GM12878 (cell line): ENCODE results near the gene TSC22D4. TPM values are rescaled to one million over a fixed set of nuclear protein-coding genes. Genes with fewer than 3 reads are reported as not detected.

Experiments
- ATAC-seq: fragments of 200-7000 bp; cut with Tn5 transposase; 3 replicates; pipeline ENCODE4 v1.9.1; 2020; ENCODE audit warnings: mild to moderate bottlenecking, moderate library complexity
- BruUV-seq: library from RNA; stranded (reverse); fragments of 400-500 nt; replicated peaks from 2 replicates; lab custom pipeline; 2021; lab: Mats Ljungman, UMichigan
- CTCF ChIA-PET: fragments of 300-600 bp; sonication (Branson Sonifier 250); formaldehyde crosslinking; extraction: SDS; loops from one replicate; lab custom pipeline; 2021; ENCODE audit warnings: inconsistent platforms; lab: Yijun Ruan, JAX
- POLR2A ChIA-PET: fragments of 350-600 bp; formaldehyde crosslinking; extraction: SDS; loops from one replicate; lab custom pipeline; 2021; ENCODE audit warnings: inconsistent platforms; lab: Charles Lee
- RAD21 ChIA-PET: fragments of 300-600 bp; sonication (Branson Sonifier 250); formaldehyde crosslinking; loops from one replicate; lab custom pipeline; 2023; ENCODE audit warnings: antibody characterized with exemption; ENCODE audit not compliant: unreplicated experiment; lab: Charles Lee
- SMC1A ChIA-PET: fragments of 300-600 bp; sonication (Branson Sonifier 250); formaldehyde crosslinking; loops from one replicate; lab custom pipeline; 2023; ENCODE audit not compliant: unreplicated experiment, uncharacterized antibody; lab: Charles Lee
- DNase-seq: peaks from one replicate; pipeline ENCODE4 v3.0.0-alpha.2; 2011; ENCODE audit warnings: low read depth, low spot score
- FAIRE-seq: peaks from 3 replicates; lab custom pipeline; 2011; peaks lifted over from hg19 to GRCh38; lab: Jason Lieb, UNC
- H2AFZ ChIP-seq: 2 replicates; pipeline ENCODE4 v1.6.0; 2011; ENCODE audit warnings: low read depth, low read length, control low read depth; ENCODE audit not compliant: control insufficient read depth
- H3K27ac ChIP-seq: 2 replicates; pipeline ENCODE4 v1.5.1; 2011; ENCODE audit warnings: control low read depth; ENCODE audit not compliant: control insufficient read depth, insufficient read depth
- H3K27me3 ChIP-seq, 2 experiments: replicated peaks in 1 of 2; 2 replicates each; pipeline versions ENCODE4 v1.6.0 to v1.6.1; 2011; ENCODE audit warnings: low read length in 1 of 2; ENCODE audit not compliant: control insufficient read depth in 2 of 2, insufficient read depth in 2 of 2
- H3K36me3 ChIP-seq, 2 experiments: 2 replicates each; pipeline ENCODE4 v1.5.1; 2011; ENCODE audit warnings: low read length in 1 of 2; ENCODE audit not compliant: control insufficient read depth in 2 of 2, insufficient read depth in 2 of 2
- H3K4me1 ChIP-seq: 2 replicates; pipeline ENCODE4 v1.6.1; 2011; ENCODE audit warnings: mild to moderate bottlenecking, low read length, moderate library complexity, mixed read lengths; ENCODE audit not compliant: control insufficient read depth, insufficient read depth
- H3K4me2 ChIP-seq: 2 replicates; pipeline ENCODE4 v1.6.0; 2011; ENCODE audit warnings: control low read depth; ENCODE audit not compliant: control insufficient read depth, insufficient read depth
- H3K4me3 ChIP-seq: fragments of 200-600 bp; sonication (generic); 2 replicates; pipeline ENCODE4 v1.5.1; 2016
- H3K79me2 ChIP-seq: 2 replicates; pipeline ENCODE4 v1.6.0; 2011; ENCODE audit warnings: low read length; ENCODE audit not compliant: control insufficient read depth, insufficient read depth
- H3K9ac ChIP-seq: 2 replicates; pipeline ENCODE4 v1.8.0; 2011; ENCODE audit warnings: low read length, control low read depth, mixed read lengths; ENCODE audit not compliant: control insufficient read depth, insufficient read depth
- H3K9me3 ChIP-seq: replicated peaks from 3 replicates; pipeline ENCODE4 v1.5.1; 2011; ENCODE audit warnings: mild to moderate bottlenecking, low read length; ENCODE audit not compliant: control insufficient read depth, insufficient read depth
- H4K20me1 ChIP-seq: 2 replicates; pipeline ENCODE4 v1.6.0; 2011; ENCODE audit not compliant: control insufficient read depth, insufficient read depth
- ATF3 ChIP-seq: IDR thresholded peaks from 2 replicates; pipeline ENCODE4 v1.6.1; 2011; ENCODE audit warnings: low read depth, mild to moderate bottlenecking, low read length, moderate library complexity, borderline replicate concordance; ENCODE audit errors: extremely low read depth
- E2F8 ChIP-seq: fragments of 450-650 bp; IDR thresholded peaks from 2 replicates; pipeline ENCODE4 v1.6.1; 2018; ENCODE audit warnings: mild to moderate bottlenecking, low read depth, moderate library complexity; ENCODE audit not compliant: partially characterized antibody
- E4F1 ChIP-seq: fragments of 450-650 bp; IDR thresholded peaks from 2 replicates; pipeline ENCODE4 v1.6.1; 2018; ENCODE audit warnings: borderline replicate concordance, mild to moderate bottlenecking; ENCODE audit not compliant: partially characterized antibody
- EED ChIP-seq: sonication (generic); IDR thresholded peaks from 2 replicates; pipeline ENCODE4 v1.6.1; 2016; ENCODE audit warnings: antibody characterized with exemption, low read depth
- ELK1 ChIP-seq: IDR thresholded peaks from 2 replicates; pipeline ENCODE4 v1.6.1; 2012; ENCODE audit warnings: low read depth, low read length, improper control_type of control experiment
- MLLT1 ChIP-seq: fragments of 450-650 bp; IDR thresholded peaks from 2 replicates; pipeline ENCODE4 v1.6.1; 2016; ENCODE audit warnings: mild to moderate bottlenecking
- MTA3 ChIP-seq: IDR thresholded peaks from 2 replicates; pipeline ENCODE4 v1.6.1; 2012; ENCODE audit warnings: low read length, inconsistent platforms, borderline replicate concordance
- NR2F1 ChIP-seq: fragments of 450-650 bp; conservative IDR thresholded peaks from 2 replicates; pipeline ENCODE4 v1.6.1; 2017; ENCODE audit warnings: mild to moderate bottlenecking
- NRF1 ChIP-seq: conservative IDR thresholded peaks from 2 replicates; pipeline ENCODE4 v1.6.1; 2011; ENCODE audit warnings: mild to moderate bottlenecking, low read depth, low read length, improper control_type of control experiment
- POLR2AphosphoS5 ChIP-seq: IDR thresholded peaks from 2 replicates; pipeline ENCODE4 v1.6.1; 2011; ENCODE audit warnings: mild to moderate bottlenecking, low read length, inconsistent platforms
- RAD51 ChIP-seq: fragments of 450-650 bp; IDR thresholded peaks from 2 replicates; pipeline ENCODE4 v1.6.1; 2016; ENCODE audit warnings: moderate library complexity, mild to moderate bottlenecking, inconsistent platforms
- ZBED1 ChIP-seq: IDR thresholded peaks from 2 replicates; pipeline ENCODE4 v1.6.1; 2016; ENCODE audit warnings: borderline replicate concordance
- ZNF217 ChIP-seq: fragments of 450-650 bp; IDR thresholded peaks from 2 replicates; pipeline ENCODE4 v1.6.1; 2017; ENCODE audit warnings: antibody characterized with exemption, mild to moderate bottlenecking
- ZNF622 ChIP-seq: fragments of 450-650 bp; IDR thresholded peaks from 2 replicates; pipeline ENCODE4 v1.6.1; 2017; ENCODE audit warnings: mild to moderate bottlenecking, inconsistent platforms
- WGBS: methylation state at CpG from one replicate; pipeline ENCODE4 v1.1.6; 2016; ENCODE audit warnings: low lambda C conversion rate; ENCODE audit not compliant: insufficient replicate concordance, insufficient coverage; ENCODE audit errors: missing lambda C conversion rate; 5-methylcytosine and 5-hydroxymethylcytosine counted together
- in situ Hi-C: fragments of 300-500 bp; cut with MboI; formaldehyde crosslinking; loops from 9 replicates; pipeline ENCODE4 v1.14.3; 2018; ENCODE audit warnings: mixed read lengths
- intact Hi-C: fragments of 100-400 bp; cut with micrococcal nuclease; formaldehyde crosslinking; loops from one replicate; pipeline ENCODE4 v1.14.2; 2022; ENCODE audit not compliant: unreplicated experiment
- polyA plus RNA-seq, 11 experiments: library from polyadenylated mRNA; depleted of rRNA in 4 of 11; unstranded in 6 of 11; stranded (reverse) in 5 of 11; fragments of >200 nt; fragmentation: Nextera tagmentation in 4 of 11; fragmentation: Illumina TruSeq in 1 of 11; extraction: Ambion mirVana in 4 of 11; extraction: Trizol in 1 of 11; gene quantifications; 1 replicate in 1 of 11; 2 replicates in 10 of 11; pipeline versions ENCODE4 v1.2.1 to v1.2.3, GENCODE V29; 2011 to 2016; ENCODE audit warnings: inconsistent platforms in 2 of 11, missing spikeins in 2 of 11, low read depth in 1 of 11
- total RNA-seq, 4 experiments: library from RNA; depleted of rRNA in 3 of 4; stranded (reverse); fragments of >200 nt in 3 of 4; fragmentation: Illumina TruSeq in 1 of 4; extraction: Trizol in 1 of 4; gene quantifications; 2 replicates each; pipeline versions ENCODE4 v1.2.1 to v1.2.3, GENCODE V29; 2013 to 2021

The TSC22D4 gene
- total and polyA plus RNA-seq, 10 of the 15 experiments (the other 5 are each of a cell fraction or from before 2014, with no cell fraction given), result 0.50 to 65.7 (median 24.4) TPM

GRCh38 chr7:100516135-100516812 lies 37.3 kb upstream of the TSC22D4 start:
- ChIA-PET SMC1A (interaction anchor here (0.9 to 2.0 kb wide), 9 partner anchors 10 to 68 kb away, joined by 3 to 10 read pairs (median 4); partner anchors contain the start of gene AGFG2), POLR2A (interaction anchor here (0.6 to 1.2 kb wide), 4 partner anchors 10 to 356 kb away, joined by 3 to 6 read pairs (median 4); no protein-coding TSS in a partner anchor), CTCF (interaction anchor here (1.2 to 1.9 kb wide), 4 partner anchors 31 to 336 kb away, joined by 3 to 7 read pairs (median 4); partner anchors contain the start of gene SLC12A9), RAD21 (interaction anchor here (0.7 to 1.6 kb wide), 9 partner anchors 11 to 44 kb away, joined by 3 to 6 read pairs (median 3); partner anchors contain the start of gene AGFG2)
- intact Hi-C loops, result no loop called here
- Histone ChIP-seq H3K9ac (no peak overlapping the region; the same call in 1 of the 2 replicates), H3K4me2 (peak overlapping the region; percentile 46; the same call in 1 of the 2 replicates), H3K9me3 (no peaks in the 10 kb centered on the region), H3K27me3 (no peaks in the 10 kb centered on the region), H4K20me1 (no peaks in the 10 kb centered on the region), H3K36me3 (no peaks in the 10 kb centered on the region), H3K27ac (peak overlapping the region; percentile 38), H2AFZ (peak overlapping the region; percentile 78), H3K4me3 (no peak overlapping the region), H3K4me1 (peaks cover 25% of the 10 kb centered on the region), H3K79me2 (no peaks in the 10 kb centered on the region)
- no TSS peak for BruUV-seq
- in situ Hi-C loops, result no loop called here
- DNase-seq (peak; percentile 66), FAIRE-seq (peak; percentile 90), ATAC-seq (peak; percentile 98)
- WGBS, result 1% methylated on average over 3 of the region's 4 CpGs
- no peak for TF ChIP-seq ZNF217
- TF ChIP-seq NR2F1, result peak; percentile 99
- TF ChIP-seq E4F1, result no peak
- TF ChIP-seq RAD51, result peak; percentile 47; the same call in 1 of the 2 replicates
- TF ChIP-seq MTA3, result no peak
- TF ChIP-seq POLR2AphosphoS5, result no peak
- no peak for TF ChIP-seq ATF3
- no peak for TF ChIP-seq EED
- TF ChIP-seq NRF1, result no peak
- TF ChIP-seq E2F8, result no peak
- no peak for TF ChIP-seq ZBED1
- peak; percentile 87 for TF ChIP-seq MLLT1
- no peak for TF ChIP-seq ELK1
- TF ChIP-seq ZNF622, result no peak
